ENCODE measurements around the gene IL23R.

- no peak for TF ChIP-seq POLR2A (IDR thresholded peaks at IDR 0.05)
- TF ChIP-seq, protein P1, sequence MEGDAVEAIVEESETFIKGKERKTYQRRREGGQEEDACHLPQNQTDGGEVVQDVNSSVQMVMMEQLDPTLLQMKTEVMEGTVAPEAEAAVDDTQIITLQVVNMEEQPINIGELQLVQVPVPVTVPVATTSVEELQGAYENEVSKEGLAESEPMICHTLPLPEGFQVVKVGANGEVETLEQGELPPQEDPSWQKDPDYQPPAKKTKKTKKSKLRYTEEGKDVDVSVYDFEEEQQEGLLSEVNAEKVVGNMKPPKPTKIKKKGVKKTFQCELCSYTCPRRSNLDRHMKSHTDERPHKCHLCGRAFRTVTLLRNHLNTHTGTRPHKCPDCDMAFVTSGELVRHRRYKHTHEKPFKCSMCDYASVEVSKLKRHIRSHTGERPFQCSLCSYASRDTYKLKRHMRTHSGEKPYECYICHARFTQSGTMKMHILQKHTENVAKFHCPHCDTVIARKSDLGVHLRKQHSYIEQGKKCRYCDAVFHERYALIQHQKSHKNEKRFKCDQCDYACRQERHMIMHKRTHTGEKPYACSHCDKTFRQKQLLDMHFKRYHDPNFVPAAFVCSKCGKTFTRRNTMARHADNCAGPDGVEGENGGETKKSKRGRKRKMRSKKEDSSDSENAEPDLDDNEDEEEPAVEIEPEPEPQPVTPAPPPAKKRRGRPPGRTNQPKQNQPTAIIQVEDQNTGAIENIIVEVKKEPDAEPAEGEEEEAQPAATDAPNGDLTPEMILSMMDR (IDR thresholded peaks at IDR 0.05), result no peak
Observed at GRCh38 chr1:67281244-67281643, 115.0 kb downstream of the IL23R start.
